Activated CD4-positive, alpha-beta T cell treated with anti-CD3 and anti-CD28 coated beads for 36 hours (primary cell): ENCODE measurements around the gene IL21. TPM values are rescaled to one million over a fixed set of nuclear protein-coding genes. Genes with fewer than 3 reads are reported as not detected.

Experiments
- ATAC-seq: fragments of 200-7000 bp; cut with Tn5 transposase; one replicate; pipeline ENCODE4 v1.10.0; 2021; ENCODE audit warnings: mild to moderate bottlenecking, moderate library complexity
- CTCF ChIA-PET: fragments of 350-600 bp; sonication (Branson Sonifier 250); formaldehyde crosslinking; loops from one replicate; lab custom pipeline; 2021; ENCODE audit warnings: antibody characterized with exemption; lab: Charles Lee
- POLR2A ChIA-PET: fragments of 350-600 bp; sonication (Branson Sonifier 250); formaldehyde crosslinking; loops from one replicate; lab custom pipeline; 2021; ENCODE audit warnings: antibody characterized with exemption, inconsistent platforms; lab: Charles Lee
- DNase-seq: peaks from one replicate; pipeline ENCODE4 v3.0.0-alpha.2; 2020
- H3K27ac Mint-ChIP-seq: one replicate; pipeline ENCODE4 v1.8.0; 2021; ENCODE audit warnings: mixed read lengths
- H3K27me3 Mint-ChIP-seq: one replicate; pipeline ENCODE4 v1.8.0; 2021; ENCODE audit warnings: mixed read lengths
- H3K36me3 Mint-ChIP-seq: one replicate; pipeline ENCODE4 v1.8.0; 2021; ENCODE audit warnings: low read depth, mixed read lengths
- H3K4me1 Mint-ChIP-seq: one replicate; pipeline ENCODE4 v1.8.0; 2021; ENCODE audit warnings: mixed read lengths
- H3K4me3 Mint-ChIP-seq: one replicate; pipeline ENCODE4 v1.8.0; 2021; ENCODE audit warnings: mild to moderate bottlenecking, moderate library complexity, mixed read lengths
- H3K9me3 Mint-ChIP-seq: one replicate; pipeline ENCODE4 v1.8.0; 2021; ENCODE audit warnings: low read depth, mixed read lengths
- intact Hi-C, 2 experiments: fragments of 100-400 bp; cut with DNase I in 1 of 2; cut with micrococcal nuclease in 1 of 2; formaldehyde crosslinking; loops; one replicate each; pipeline versions ENCODE4 v1.14.2 to v1.15.1; 2022 to 2024; cut with DNase I, micrococcal nuclease
- total RNA-seq, 2 experiments: library from RNA; stranded (reverse); gene quantifications; one replicate each; pipeline ENCODE4 v1.2.3, GENCODE V29; 2021

Gene IL21
- total RNA-seq, 2 experiments from 2014 or later: 50.0 to 65.1 TPM

DNA sequence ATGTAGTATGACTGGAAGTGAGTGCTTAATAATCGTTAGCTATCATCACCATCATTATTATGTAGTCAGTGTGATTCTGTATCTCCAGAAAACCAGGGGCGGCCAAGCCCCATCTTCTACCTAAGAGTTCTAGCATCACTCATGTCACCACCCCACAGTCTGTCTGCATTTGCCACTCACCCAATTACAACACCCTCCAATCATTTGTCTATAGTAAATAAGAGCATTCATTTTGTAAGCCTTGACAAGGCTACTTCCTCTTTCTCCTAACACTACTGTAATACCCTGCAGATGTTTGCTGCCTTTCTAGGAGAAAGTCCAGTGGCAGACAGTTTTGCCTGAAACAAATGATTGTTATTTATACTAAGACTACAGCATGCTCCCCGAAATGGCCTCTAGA, 15.8 kb upstream of the IL21 start:
- no peak for ATAC-seq
- H3K4me3 Mint-ChIP-seq: no peak overlapping the region
- peaks cover 2% of the 10 kb centered on the region for H3K27me3 Mint-ChIP-seq
- no peak for DNase-seq
- intact Hi-C loops: no loop called here
- H3K9me3 Mint-ChIP-seq: no peaks in the 10 kb centered on the region
- ChIA-PET CTCF (interaction anchor here (1.1 to 1.4 kb wide), 3 partner anchors 17 to 121 kb away, joined by 3 to 4 read pairs (median 3); no protein-coding TSS in a partner anchor), POLR2A (no interaction called here)
- peaks cover 38% of the 10 kb centered on the region for H3K4me1 Mint-ChIP-seq
- H3K27ac Mint-ChIP-seq: peak overlapping the region; percentile 3
- no peaks in the 10 kb centered on the region for H3K36me3 Mint-ChIP-seq

- Mint-ChIP-seq H3K36me3 (no peaks in the 10 kb centered on the region), H3K9me3 (no peaks in the 10 kb centered on the region), H3K4me1 (peaks cover 45% of the 10 kb centered on the region), H3K27me3 (peaks cover 2% of the 10 kb centered on the region), H3K4me3 (no peak overlapping the region), H3K27ac (peak overlapping the region; percentile 30)
- ChIA-PET CTCF (interaction anchor here (1.2 kb wide), 1 partner anchor 49 kb away, joined by 3 read pairs; no protein-coding TSS in a partner anchor), POLR2A (no interaction called here)
- ATAC-seq (peak; percentile 45), DNase-seq (no peak)
- intact Hi-C loops: no loop called here
Measured at GRCh38 chr4:122635205-122635604, 14.3 kb upstream of the IL21 start.

GRCh38 chr4:122633211-122633610, 12.3 kb upstream of the IL21 start:
- DNase-seq: no peak
- Mint-ChIP-seq H3K27ac (no peak overlapping the region), H3K4me3 (no peak overlapping the region), H3K9me3 (no peaks in the 10 kb centered on the region), H3K4me1 (peaks cover 45% of the 10 kb centered on the region), H3K27me3 (peaks cover 5% of the 10 kb centered on the region), H3K36me3 (no peaks in the 10 kb centered on the region)
- ChIA-PET POLR2A (interaction anchor here (0.7 to 0.8 kb wide), 2 partner anchors 38 to 77 kb away, joined by 3 to 4 read pairs; no protein-coding TSS in a partner anchor), CTCF (interaction anchor here (1.0 to 2.0 kb wide), 6 partner anchors 13 to 84 kb away, joined by 3 to 7 read pairs (median 5); partner anchors contain the start of gene IL21)
- ATAC-seq: peak; percentile 45
- intact Hi-C loops: loop anchor here (1.0 to 2.0 kb wide), 2 partner anchors 16 to 79 kb away; no protein-coding TSS in a partner anchor

DNA sequence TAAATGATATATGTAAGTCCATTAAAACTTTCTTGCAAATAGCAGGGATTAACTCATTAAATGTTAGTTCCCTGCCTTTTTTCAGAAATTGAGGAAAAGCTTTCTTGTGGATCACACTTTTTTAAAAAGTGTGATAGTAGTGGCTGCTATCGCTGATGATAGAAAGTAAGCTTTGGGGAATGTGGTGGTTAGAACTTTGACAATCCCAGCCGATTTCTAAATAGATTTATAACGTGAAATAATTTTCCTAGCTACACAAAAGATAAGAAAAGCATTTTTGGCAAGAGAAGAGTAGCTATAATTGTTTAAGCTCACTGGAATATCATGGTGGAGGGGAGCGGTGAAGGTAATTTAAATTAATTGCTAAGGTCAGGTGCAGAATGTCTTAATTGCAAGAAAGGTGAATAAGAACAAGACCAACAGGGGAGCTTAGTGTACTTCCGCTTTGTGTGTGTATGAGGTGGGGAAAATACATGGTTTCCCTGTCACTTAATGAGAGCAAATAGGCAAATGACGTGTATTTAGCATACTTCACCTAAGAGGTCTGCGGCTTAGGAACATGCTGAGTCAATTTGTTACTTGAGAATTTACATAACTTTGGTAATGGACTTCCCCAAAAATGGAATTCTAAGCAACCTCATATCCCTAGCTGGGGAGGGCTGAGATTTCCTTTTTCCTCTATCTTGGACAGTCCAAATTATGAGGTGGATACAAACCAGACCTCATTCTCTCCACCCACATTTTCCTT, 11.7 kb upstream of the IL21 start:
- no peak overlapping the region for H3K4me3 Mint-ChIP-seq
- peaks cover 5% of the 10 kb centered on the region for H3K27me3 Mint-ChIP-seq
- ChIA-PET CTCF (interaction anchor here (0.6 to 2.0 kb wide), 13 partner anchors 12 to 290 kb away, joined by 3 to 7 read pairs (median 4); partner anchors contain the start of genes IL21 and NUDT6), POLR2A (interaction anchor here (0.6 to 1.0 kb wide), 5 partner anchors 14 to 473 kb away, joined by 3 to 4 read pairs (median 3); no protein-coding TSS in a partner anchor)
- H3K4me1 Mint-ChIP-seq: peaks cover 45% of the 10 kb centered on the region
- DNase-seq (no peak), ATAC-seq (peak; percentile 81)
- intact Hi-C loops: loop anchor here (1.0 to 2.0 kb wide), 2 partner anchors 16 to 80 kb away; no protein-coding TSS in a partner anchor
- peak overlapping the region; percentile 21 for H3K27ac Mint-ChIP-seq
- no peaks in the 10 kb centered on the region for H3K36me3 Mint-ChIP-seq
- H3K9me3 Mint-ChIP-seq: no peaks in the 10 kb centered on the region

DNA sequence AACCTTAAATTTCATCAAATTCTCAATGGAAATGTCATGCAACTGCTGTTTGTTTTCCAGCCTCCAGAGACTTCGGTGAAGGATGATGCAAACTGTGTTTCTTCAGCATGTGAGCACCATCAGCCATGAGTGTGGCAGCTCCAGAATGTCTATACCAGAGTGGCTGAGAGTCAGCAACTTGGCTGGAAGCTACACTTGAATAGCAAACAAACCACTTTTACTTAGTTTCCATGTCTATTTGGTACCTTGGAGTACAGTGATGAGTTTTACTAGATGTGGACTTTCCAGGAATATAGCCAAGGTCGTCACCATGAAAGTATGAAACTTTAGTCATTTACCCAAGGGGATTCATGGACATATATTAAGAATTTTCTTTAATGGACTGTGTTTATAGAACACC, 4.3 kb upstream of the IL21 start:
- ATAC-seq (no peak), DNase-seq (no peak)
- Mint-ChIP-seq H3K4me1 (peaks cover 29% of the 10 kb centered on the region), H3K27ac (no peak overlapping the region), H3K9me3 (no peaks in the 10 kb centered on the region), H3K27me3 (peaks cover 3% of the 10 kb centered on the region), H3K4me3 (no peak overlapping the region), H3K36me3 (peaks cover 29% of the 10 kb centered on the region)
- intact Hi-C loops: no loop called here
- POLR2A ChIA-PET: no interaction called here
- CTCF ChIA-PET: no interaction called here

- ChIA-PET CTCF (no interaction called here), POLR2A (no interaction called here)
- Mint-ChIP-seq H3K27me3 (peaks cover 3% of the 10 kb centered on the region), H3K4me3 (no peak overlapping the region), H3K27ac (no peak overlapping the region), H3K9me3 (no peaks in the 10 kb centered on the region), H3K4me1 (peaks cover 36% of the 10 kb centered on the region), H3K36me3 (peaks cover 34% of the 10 kb centered on the region)
- ATAC-seq (no peak), DNase-seq (no peak)
- intact Hi-C loops: no loop called here
Measured at GRCh38 chr4:122624205-122624604, 3.3 kb upstream of the IL21 start.

GRCh38 chr4:122623637-122624166, 2.8 kb upstream of the IL21 start:
- CTCF ChIA-PET: no interaction called here
- no peak for DNase-seq
- H3K27ac Mint-ChIP-seq: peak overlapping the region; percentile 2

DNA sequence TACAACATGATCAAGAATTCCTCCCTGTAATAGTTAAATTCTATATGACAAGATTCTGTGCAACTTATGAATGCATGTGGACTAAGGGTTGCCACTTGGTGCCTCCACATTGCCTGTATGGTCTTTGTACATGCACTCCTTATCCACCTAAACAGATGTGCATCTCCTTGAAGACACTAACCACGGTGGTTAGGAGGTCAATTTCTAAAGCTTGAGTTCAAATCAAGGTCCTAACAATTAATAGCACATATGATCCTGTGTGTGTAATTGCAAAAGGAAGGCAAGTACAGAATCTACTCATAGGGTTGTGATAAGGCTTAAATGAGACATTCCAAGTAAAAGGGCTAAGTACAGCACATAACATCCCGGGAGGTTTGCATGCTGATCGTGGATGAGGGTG, 1.5 kb upstream of the IL21 start:
- Mint-ChIP-seq H3K27ac (peak overlapping the region; percentile 17), H3K27me3 (no peaks in the 10 kb centered on the region), H3K36me3 (peaks cover 46% of the 10 kb centered on the region), H3K9me3 (no peaks in the 10 kb centered on the region), H3K4me1 (peaks cover 49% of the 10 kb centered on the region), H3K4me3 (peak overlapping the region; percentile 6)
- ChIA-PET CTCF (interaction anchor here (1.7 kb wide), 1 partner anchor 8 kb away, joined by 3 read pairs; no protein-coding TSS in a partner anchor), POLR2A (no interaction called here)
- intact Hi-C loops: loop anchor here in 1 of 2 experiments (1.0 kb wide), 2 partner anchors 8 to 39 kb away; no protein-coding TSS in a partner anchor
- DNase-seq (no peak), ATAC-seq (no peak)

More at GRCh38 chr4:122623637-122624166, 2.8 kb upstream of the IL21 start:
- no peak overlapping the region for H3K4me3 Mint-ChIP-seq
- no peak for ATAC-seq
- intact Hi-C loops: no loop called here
- H3K4me1 Mint-ChIP-seq: peaks cover 40% of the 10 kb centered on the region
- peaks cover 2% of the 10 kb centered on the region for H3K27me3 Mint-ChIP-seq
- POLR2A ChIA-PET: no interaction called here
- H3K9me3 Mint-ChIP-seq: no peaks in the 10 kb centered on the region
- peaks cover 38% of the 10 kb centered on the region for H3K36me3 Mint-ChIP-seq

DNA sequence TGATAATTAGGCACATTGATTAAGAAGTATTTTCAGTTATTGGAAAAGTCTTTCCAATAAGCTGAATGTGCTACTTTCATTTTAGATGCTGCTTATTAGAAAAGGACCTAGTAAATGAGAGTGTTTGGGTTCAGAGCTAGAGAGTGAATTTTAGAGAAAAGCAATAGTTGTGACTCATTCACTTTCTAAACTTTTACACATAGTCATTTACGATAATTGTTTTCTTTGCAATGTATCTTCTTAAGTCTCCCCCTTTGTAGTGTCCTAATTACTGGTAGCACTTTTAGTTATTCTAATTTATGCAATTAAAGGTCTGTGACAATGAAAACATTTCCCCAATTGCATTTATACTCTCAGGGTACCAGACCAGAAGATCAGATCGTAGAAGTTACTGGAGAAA, 1.3 kb downstream of the IL21 start:
- POLR2A ChIA-PET: interaction anchor here (1.0 to 1.1 kb wide), 2 partner anchors 11 to 39 kb away, joined by 3 to 7 read pairs; no protein-coding TSS in a partner anchor
- H3K27ac Mint-ChIP-seq: peak overlapping the region; percentile 94
- no peak for DNase-seq

DNA sequence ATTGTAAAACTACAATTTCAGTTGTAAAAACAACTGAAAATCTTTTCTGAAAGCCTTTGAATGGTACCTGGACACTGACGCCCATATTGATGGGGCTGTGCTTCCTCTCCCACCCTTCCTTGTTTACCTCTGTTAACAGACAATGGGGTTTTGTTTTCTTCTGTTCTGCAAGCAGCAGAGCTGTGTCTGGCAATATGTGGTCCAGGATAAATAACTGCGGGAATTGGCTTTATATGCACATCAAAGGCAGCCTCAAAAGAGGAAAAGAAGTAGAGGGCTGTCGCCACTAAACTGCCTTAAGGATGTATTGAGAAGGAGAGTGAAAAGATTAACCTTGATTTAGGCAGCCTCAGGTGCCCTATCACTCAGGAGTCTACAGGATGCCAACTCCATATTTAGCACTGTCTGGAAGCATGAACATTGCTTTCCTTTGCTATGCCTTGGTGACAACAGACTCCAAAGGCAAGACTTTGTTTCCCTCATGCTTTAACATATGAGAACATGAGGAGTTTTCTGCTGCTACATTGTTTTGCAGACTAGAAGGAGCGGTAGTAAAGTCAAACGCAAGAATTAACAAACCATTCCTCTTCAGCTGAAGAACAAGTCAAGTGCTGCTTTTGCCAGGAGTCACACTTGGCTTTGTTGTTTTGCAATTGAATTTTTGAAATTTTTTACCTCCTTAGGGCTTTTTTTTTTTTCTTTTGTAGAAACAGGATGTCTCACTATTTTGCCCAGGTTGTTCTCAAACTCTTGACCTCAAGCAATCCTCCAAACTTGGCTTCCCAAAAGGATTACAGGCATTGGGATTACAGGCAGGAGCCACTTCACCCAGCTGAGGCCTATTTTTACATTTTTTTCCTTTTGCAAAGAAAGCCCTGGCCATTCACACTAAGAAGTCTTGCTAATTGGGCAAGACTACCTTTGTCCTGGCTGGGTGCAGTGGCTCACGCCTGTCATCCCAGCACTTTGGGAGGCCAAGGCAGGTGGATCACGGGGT, 3.0 kb downstream of the IL21 start:
- Mint-ChIP-seq H3K27me3 (no peaks in the 10 kb centered on the region), H3K27ac (peak overlapping the region; percentile 87), H3K4me1 (peaks cover 62% of the 10 kb centered on the region), H3K36me3 (peaks cover 47% of the 10 kb centered on the region), H3K4me3 (peak overlapping the region; percentile 80), H3K9me3 (no peaks in the 10 kb centered on the region)
- ChIA-PET POLR2A (interaction anchor here (0.5 to 0.6 kb wide), 2 partner anchors 93 to 166 kb away, joined by 3 to 6 read pairs; no protein-coding TSS in a partner anchor), CTCF (interaction anchor here (0.7 to 8.6 kb wide), 9 partner anchors 15 to 297 kb away, joined by 3 to 45 read pairs (median 3); no protein-coding TSS in a partner anchor)
- DNase-seq (no peak), ATAC-seq (no peak)
- intact Hi-C loops: loop anchor here in 1 of 2 experiments (2.0 kb wide), 2 partner anchors 15 kb away; no protein-coding TSS in a partner anchor

More for the DNA sequence above, 1.3 kb downstream of the IL21 start:
- ATAC-seq: peak; percentile 25
- Mint-ChIP-seq H3K4me3 (peak overlapping the region; percentile 80), H3K4me1 (peaks cover 71% of the 10 kb centered on the region), H3K27me3 (no peaks in the 10 kb centered on the region), H3K9me3 (no peaks in the 10 kb centered on the region), H3K36me3 (peaks cover 50% of the 10 kb centered on the region)
- CTCF ChIA-PET: interaction anchor here (0.6 to 8.6 kb wide), 8 partner anchors 9 to 96 kb away, joined by 3 to 45 read pairs (median 6); no protein-coding TSS in a partner anchor
- intact Hi-C loops: loop anchor here (2.0 kb wide), 4 partner anchors 17 to 91 kb away; no protein-coding TSS in a partner anchor
